GM23248 (cell line): Measurements from ENCODE around the gene PPA2.

Source experiments
- EZH2 ChIP-seq: fragments of 200-600 bp; sonication (generic); IDR thresholded peaks from 2 replicates; pipeline ENCODE4 v1.6.1; 2018; ENCODE audit warnings: antibody characterized with exemption, mild to moderate bottlenecking; ENCODE audit not compliant: insufficient read depth, poor library complexity, severe bottlenecking
- EZH2phosphoT487 ChIP-seq: fragments of 200-600 bp; sonication (generic); IDR thresholded peaks from 2 replicates; pipeline ENCODE4 v1.6.1; 2018; ENCODE audit warnings: antibody characterized with exemption, moderate library complexity, mild to moderate bottlenecking, low read depth; ENCODE audit not compliant: insufficient read depth

GRCh38 chr4:105509714-105510113 lies 35.9 kb upstream of the PPA2 start:
- no peak for TF ChIP-seq EZH2
- no peak for TF ChIP-seq EZH2phosphoT487
